HepG2 (cell line): ENCODE measurements around the gene TKTL1. TPM values are rescaled to one million over a fixed set of nuclear protein-coding genes. Genes with fewer than 3 reads are reported as not detected.
A peak's percentile ranks its signal among the peaks of the same experiment; 100 is the strongest.

Source experiments
- ARID3A ChIP-seq: IDR thresholded peaks from 2 replicates; pipeline ENCODE4 v1.6.1; 2012; ENCODE audit warnings: low read depth, low read length, improper control_type of control experiment
- BORCS8-MEF2B ChIP-seq: sonication (generic); formaldehyde crosslinking; IDR thresholded peaks from 2 replicates; pipeline ENCODE4 v1.8.0; 2022; ENCODE audit warnings: mild to moderate bottlenecking, missing genetic modification reagents
- ELF3 ChIP-seq: IDR thresholded peaks from 2 replicates; pipeline ENCODE4 v1.6.1; 2016; ENCODE audit warnings: missing genetic modification reagents, missing compliant biosample characterization
- ETV6 ChIP-seq: sonication (generic); formaldehyde crosslinking; conservative IDR thresholded peaks from 2 replicates; pipeline ENCODE4 v1.4.0; 2020; ENCODE audit warnings: missing genetic modification reagents
- GMEB1 ChIP-seq: sonication (generic); formaldehyde crosslinking; IDR thresholded peaks from 2 replicates; pipeline ENCODE4 v1.5.1; 2020; ENCODE audit warnings: missing genetic modification reagents, mild to moderate bottlenecking, borderline replicate concordance
- HNRNPUL1 ChIP-seq: fragments of 200-400 bp; formaldehyde crosslinking; IDR thresholded peaks from 2 replicates; pipeline ENCODE4 v1.6.1; 2017; ENCODE audit warnings: low read depth, mild to moderate bottlenecking, low read length, moderate library complexity
- JDP2 ChIP-seq: sonication (generic); formaldehyde crosslinking; IDR thresholded peaks from 2 replicates; pipeline ENCODE4 v1.8.1; 2022; ENCODE audit warnings: missing genetic modification reagents, borderline replicate concordance
- JUN ChIP-seq: sonication (generic); formaldehyde crosslinking; IDR thresholded peaks from 2 replicates; pipeline ENCODE4 v1.4.0; 2020; ENCODE audit warnings: mild to moderate bottlenecking, missing genetic modification reagents
- KAT8 ChIP-seq: IDR thresholded peaks from 2 replicates; pipeline ENCODE4 v1.6.1; 2016; ENCODE audit warnings: missing genetic modification reagents, missing compliant biosample characterization
- KLF15 ChIP-seq: sonication (generic); formaldehyde crosslinking; IDR thresholded peaks from 2 replicates; pipeline ENCODE4 v1.8.1; 2023; ENCODE audit warnings: borderline replicate concordance, mild to moderate bottlenecking, inconsistent platforms, missing genetic modification reagents, mixed read lengths
- MEF2D ChIP-seq: sonication (generic); formaldehyde crosslinking; IDR thresholded peaks from 2 replicates; pipeline ENCODE4 v1.5.1; 2020; ENCODE audit warnings: mild to moderate bottlenecking, missing genetic modification reagents
- MYC ChIP-seq: sonication (generic); formaldehyde crosslinking; IDR thresholded peaks from 2 replicates; pipeline ENCODE4 v1.9.0; 2021; ENCODE audit warnings: missing genetic modification reagents, borderline replicate concordance
- RXRA ChIP-seq: sonication (generic); formaldehyde crosslinking; IDR thresholded peaks from 2 replicates; pipeline ENCODE4 v1.5.1; 2020; ENCODE audit warnings: missing genetic modification reagents
- SMAD9 ChIP-seq: sonication (generic); formaldehyde crosslinking; IDR thresholded peaks from 2 replicates; pipeline ENCODE4 v1.5.1; 2020; ENCODE audit warnings: mild to moderate bottlenecking, missing genetic modification reagents
- TBP ChIP-seq: sonication (generic); formaldehyde crosslinking; IDR thresholded peaks from 2 replicates; pipeline ENCODE4 v1.5.0; 2020; ENCODE audit warnings: missing genetic modification reagents
- TBX2 ChIP-seq: sonication (generic); formaldehyde crosslinking; IDR thresholded peaks from 2 replicates; pipeline ENCODE4 v1.5.0; 2020; ENCODE audit warnings: missing genetic modification reagents, mild to moderate bottlenecking, borderline replicate concordance
- TCF12 ChIP-seq, 2 experiments: fragments of 450-650 bp in 1 of 2; sonication (generic) in 1 of 2; formaldehyde crosslinking in 1 of 2; IDR thresholded peaks; 2 replicates each; pipeline versions ENCODE4 v1.6.1 to v1.8.0; 2017 to 2022; ENCODE audit warnings: antibody characterized with exemption in 1 of 2, mild to moderate bottlenecking in 1 of 2, missing genetic modification reagents in 1 of 2, moderate library complexity in 1 of 2
- TRAFD1 ChIP-seq: sonication (generic); formaldehyde crosslinking; IDR thresholded peaks from 2 replicates; pipeline ENCODE4 v1.5.1; 2020; ENCODE audit warnings: missing genetic modification reagents, mild to moderate bottlenecking, borderline replicate concordance
- ZBTB2 ChIP-seq: sonication (generic); formaldehyde crosslinking; IDR thresholded peaks from 2 replicates; pipeline ENCODE4 v1.8.0; 2022; ENCODE audit warnings: low read depth, missing genetic modification reagents
- ZEB1 ChIP-seq: IDR thresholded peaks from 2 replicates; pipeline ENCODE4 v1.6.1; 2012; ENCODE audit warnings: mild to moderate bottlenecking, low read depth, inconsistent platforms; ENCODE audit not compliant: insufficient replicate concordance
- ZFP90 ChIP-seq: sonication (generic); formaldehyde crosslinking; IDR thresholded peaks from 2 replicates; pipeline ENCODE4 v1.8.0; 2022; ENCODE audit warnings: missing genetic modification reagents, mild to moderate bottlenecking, inconsistent platforms, borderline replicate concordance
- ZNF234 ChIP-seq: sonication (generic); formaldehyde crosslinking; conservative IDR thresholded peaks from 2 replicates; pipeline ENCODE4 v1.5.1; 2020; ENCODE audit warnings: mild to moderate bottlenecking, missing genetic modification reagents
- ZNF331 ChIP-seq: sonication (generic); formaldehyde crosslinking; IDR thresholded peaks from 2 replicates; pipeline ENCODE4 v1.4.0; 2020; ENCODE audit warnings: missing genetic modification reagents
- ZSCAN12 ChIP-seq: sonication (generic); formaldehyde crosslinking; IDR thresholded peaks from 2 replicates; pipeline ENCODE4 v1.9.0; 2021; ENCODE audit warnings: mild to moderate bottlenecking, missing genetic modification reagents
- polyA plus RNA-seq, 8 experiments: library from polyadenylated mRNA; depleted of rRNA in 3 of 8; stranded (reverse) in 7 of 8; unstranded in 1 of 8; fragments of >200 nt; fragmentation: Illumina TruSeq in 4 of 8; extraction: Trizol in 4 of 8; gene quantifications; 2 replicates each; pipeline versions ENCODE4 v1.2.1 to v1.2.3, GENCODE V29; 2011 to 2016; ENCODE audit warnings: low read depth in 4 of 8, missing spikeins in 1 of 8, mixed read lengths in 1 of 8; ENCODE audit not compliant: insufficient read depth in 1 of 8
- total RNA-seq, 5 experiments: library from RNA; depleted of rRNA; stranded (reverse); fragments of >200 nt; fragmentation: Illumina TruSeq; extraction: Trizol; gene quantifications; 2 replicates each; pipeline ENCODE4 v1.2.3, GENCODE V29; 2016; ENCODE audit warnings: low read depth in 1 of 5

TKTL1 gene
- total and polyA plus RNA-seq, 2 of the 13 experiments (the other 11 are each of a cell fraction or from before 2014, with no cell fraction given): not detected

- TF ChIP-seq KLF15 (CRISPR knock-in tag) (no peak), ZNF331 (CRISPR knock-in tag) (0 out of 2 replicates have a peak, but pooled peaks have one; percentile 16), MEF2D (no peak), BORCS8-MEF2B (no peak), ARID3A (no peak), MYC (0 out of 2 replicates have a peak, but pooled peaks have one; percentile 39), JDP2 (no peak), KAT8 (no peak), TRAFD1 (CRISPR knock-in tag) (no peak), TBX2 (CRISPR knock-in tag) (no peak), ZSCAN12 (no peak), GMEB1 (CRISPR knock-in tag) (peak; percentile 67; the same call in 1 of the 2 replicates), ZFP90 (no peak), ELF3 (CRISPR knock-in tag) (no peak), RXRA (CRISPR knock-in tag) (no peak), TCF12 (IDR thresholded peaks at IDR 0.05) (no peak), TCF12 (CRISPR knock-in tag; IDR thresholded peaks at IDR 0.05) (no peak), ZEB1 (no peak), TBP (CRISPR knock-in tag) (no peak), ZBTB2 (no peak), SMAD9 (CRISPR knock-in tag) (no peak), JUN (CRISPR knock-in tag) (no peak), ETV6 (0 out of 2 replicates have a peak, but pooled peaks have one; percentile 21), HNRNPUL1 (no peak), ZNF234 (CRISPR knock-in tag) (no peak)
Measured at GRCh38 chrX:154378059-154378798, 82.6 kb downstream of the TKTL1 start (continued).
